ENCODE measurements around the gene MPPED2.

GRCh38 chr11:30452842-30453241 is 133.3 kb downstream of the MPPED2 start:
- TF ChIP-seq CTCF (IDR thresholded peaks at IDR 0.05; ENCODE audit: insufficient read depth, low read length) (no peak), POLR2AphosphoS5 (IDR thresholded peaks at IDR 0.05; ENCODE audit: low read depth) (no peak)

Measured in HL-60 (cell line).